PFSK-1 (cell line): Measurements from ENCODE around the gene ZPR1.

ENCODE experiments used
- POLR2AphosphoS5 ChIP-seq: IDR thresholded peaks from 2 replicates; pipeline ENCODE4 v1.6.1; 2012; ENCODE audit warnings: low read depth, mild to moderate bottlenecking, control low read depth, low read length, moderate library complexity
- REST ChIP-seq, 2 experiments: IDR thresholded peaks; 2 replicates each; pipeline versions ENCODE4 v1.6.1 to v1.8.0; 2011 to 2012; ENCODE audit warnings: low read depth in 2 of 2, low read length in 2 of 2, control low read depth in 1 of 2, inconsistent platforms in 1 of 2, mild to moderate bottlenecking in 1 of 2, moderate library complexity in 1 of 2; ENCODE audit not compliant: insufficient read depth in 1 of 2
- TAF1 ChIP-seq: IDR thresholded peaks from 2 replicates; pipeline ENCODE4 v1.6.1; 2012; ENCODE audit warnings: low read length, control low read depth, borderline replicate concordance; ENCODE audit not compliant: insufficient read depth

GRCh38 chr11:116782728-116783127 is 5.1 kb downstream of the ZPR1 start:
- no peak for TF ChIP-seq POLR2AphosphoS5
- no peak for TF ChIP-seq REST (IDR thresholded peaks at IDR 0.05; ENCODE audit: insufficient read depth in 1 of 2, low read depth in 2 of 2, low read length in 2 of 2)
- no peak for TF ChIP-seq TAF1
